WERI-Rb-1 (cell line): ENCODE results near the gene C1QTNF6.

Source experiments
- DNase-seq: peaks from one replicate; pipeline ENCODE4 v3.0.0-alpha.2; 2020
- H3K27ac ChIP-seq: fragments of 250-450 bp; sonication (Bioruptor Pico); 2 replicates; pipeline ENCODE4 v1.5.1; 2020; ENCODE audit warnings: mild to moderate bottlenecking, moderate library complexity
- H3K27me3 ChIP-seq: fragments of 250-450 bp; sonication (Bioruptor Pico); 2 replicates; pipeline ENCODE4 v1.5.1; 2021; ENCODE audit warnings: mild to moderate bottlenecking, low read depth, moderate library complexity; ENCODE audit not compliant: insufficient read depth, severe bottlenecking
- H3K36me3 ChIP-seq: fragments of 250-450 bp; sonication (Bioruptor Pico); 2 replicates; pipeline ENCODE4 v1.5.1; 2020; ENCODE audit warnings: mild to moderate bottlenecking, moderate library complexity
- H3K4me3 ChIP-seq: 2 replicates; pipeline ENCODE4 v1.5.1; 2011; ENCODE audit warnings: low read depth, mild to moderate bottlenecking, control low read depth, low read length
- H3K9me3 ChIP-seq: fragments of 250-450 bp; sonication (Bioruptor Pico); 2 replicates; pipeline ENCODE4 v1.5.1; 2021; ENCODE audit warnings: mild to moderate bottlenecking, moderate library complexity; ENCODE audit not compliant: severe bottlenecking
- TF ChIP-seq, protein P1 (sequence below): IDR thresholded peaks from 2 replicates; pipeline ENCODE4 v1.5.1; 2011; ENCODE audit warnings: low read depth, mild to moderate bottlenecking, control low read depth, inconsistent platforms, low read length

The C1QTNF6 gene

GRCh38 chr22:37199760-37200108, 11.7 kb upstream of the C1QTNF6 start:
- H3K27ac ChIP-seq, result no peak overlapping the region
- TF ChIP-seq, protein P1, sequence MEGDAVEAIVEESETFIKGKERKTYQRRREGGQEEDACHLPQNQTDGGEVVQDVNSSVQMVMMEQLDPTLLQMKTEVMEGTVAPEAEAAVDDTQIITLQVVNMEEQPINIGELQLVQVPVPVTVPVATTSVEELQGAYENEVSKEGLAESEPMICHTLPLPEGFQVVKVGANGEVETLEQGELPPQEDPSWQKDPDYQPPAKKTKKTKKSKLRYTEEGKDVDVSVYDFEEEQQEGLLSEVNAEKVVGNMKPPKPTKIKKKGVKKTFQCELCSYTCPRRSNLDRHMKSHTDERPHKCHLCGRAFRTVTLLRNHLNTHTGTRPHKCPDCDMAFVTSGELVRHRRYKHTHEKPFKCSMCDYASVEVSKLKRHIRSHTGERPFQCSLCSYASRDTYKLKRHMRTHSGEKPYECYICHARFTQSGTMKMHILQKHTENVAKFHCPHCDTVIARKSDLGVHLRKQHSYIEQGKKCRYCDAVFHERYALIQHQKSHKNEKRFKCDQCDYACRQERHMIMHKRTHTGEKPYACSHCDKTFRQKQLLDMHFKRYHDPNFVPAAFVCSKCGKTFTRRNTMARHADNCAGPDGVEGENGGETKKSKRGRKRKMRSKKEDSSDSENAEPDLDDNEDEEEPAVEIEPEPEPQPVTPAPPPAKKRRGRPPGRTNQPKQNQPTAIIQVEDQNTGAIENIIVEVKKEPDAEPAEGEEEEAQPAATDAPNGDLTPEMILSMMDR, result no peak
- H3K4me3 ChIP-seq, result no peak overlapping the region
- no peaks in the 10 kb centered on the region for H3K9me3 ChIP-seq
- no peaks in the 10 kb centered on the region for H3K36me3 ChIP-seq
- DNase-seq, result no peak
- H3K27me3 ChIP-seq, result no peaks in the 10 kb centered on the region

- H3K36me3 ChIP-seq, result no peaks in the 10 kb centered on the region
- H3K27me3 ChIP-seq, result no peaks in the 10 kb centered on the region
- H3K27ac ChIP-seq, result peak overlapping the region; percentile 89
- peak overlapping the region; percentile 90 for H3K4me3 ChIP-seq
- peak; percentile 98 for DNase-seq
- no peaks in the 10 kb centered on the region for H3K9me3 ChIP-seq
- TF ChIP-seq, protein P1, result peak; percentile 92
Measured at GRCh38 chr22:37199103-37199759, 11.2 kb upstream of the C1QTNF6 start.

- no peaks in the 10 kb centered on the region for H3K27me3 ChIP-seq
- TF ChIP-seq, protein P1, result peak; percentile 81
- H3K36me3 ChIP-seq, result no peaks in the 10 kb centered on the region
- no peaks in the 10 kb centered on the region for H3K9me3 ChIP-seq
- DNase-seq, result peak; percentile 81
- H3K27ac ChIP-seq, result peak overlapping the region; percentile 89
- H3K4me3 ChIP-seq, result peak overlapping the region; percentile 90
Measured at GRCh38 chr22:37198258-37199102, 10.4 kb upstream of the C1QTNF6 start.

DNA sequence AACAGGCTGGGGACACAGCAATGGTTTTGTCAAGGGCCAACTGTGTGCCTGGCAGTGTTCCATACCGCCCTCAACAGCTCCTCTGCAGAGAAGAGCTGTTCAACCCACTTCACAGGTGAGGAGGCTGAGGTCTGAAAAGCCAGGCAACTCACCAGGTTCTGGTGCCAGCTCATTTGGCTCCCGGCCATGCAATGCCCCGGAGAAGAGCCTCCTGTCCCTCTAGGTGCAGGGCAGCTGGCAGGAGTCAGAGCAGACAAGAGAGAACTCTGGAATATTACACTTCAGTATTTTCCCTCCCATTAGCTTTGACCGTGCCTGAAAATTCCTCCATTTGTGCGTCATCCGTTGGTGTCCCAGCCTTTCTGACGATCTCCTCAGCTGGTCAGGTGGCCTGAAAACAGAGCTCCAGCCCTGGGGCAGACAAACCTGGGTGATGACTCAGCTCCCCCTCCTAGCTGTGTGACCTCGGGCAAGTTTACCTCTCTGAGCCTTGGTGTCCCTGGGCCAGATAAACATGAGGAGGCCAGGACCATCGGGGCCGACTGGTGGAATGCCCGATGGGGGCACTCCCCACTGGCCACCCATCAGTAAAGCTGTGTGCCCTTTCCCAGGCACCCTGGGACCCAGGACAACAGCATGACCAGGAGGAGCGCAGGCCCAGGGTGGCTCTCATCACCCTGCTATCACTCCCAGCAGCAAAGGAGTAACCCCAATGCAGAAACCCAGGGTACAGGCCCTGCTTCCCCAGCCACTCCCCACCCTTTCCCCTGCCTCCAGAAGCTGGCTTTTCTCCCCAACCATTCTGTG, 9.6 kb upstream of the C1QTNF6 start:
- Histone ChIP-seq H3K27ac (no peak overlapping the region; the same call in 1 of the 2 replicates), H3K36me3 (no peaks in the 10 kb centered on the region), H3K27me3 (no peaks in the 10 kb centered on the region), H3K4me3 (no peak overlapping the region), H3K9me3 (no peaks in the 10 kb centered on the region)
- DNase-seq, result no peak
- TF ChIP-seq, protein P1, result no peak

DNA sequence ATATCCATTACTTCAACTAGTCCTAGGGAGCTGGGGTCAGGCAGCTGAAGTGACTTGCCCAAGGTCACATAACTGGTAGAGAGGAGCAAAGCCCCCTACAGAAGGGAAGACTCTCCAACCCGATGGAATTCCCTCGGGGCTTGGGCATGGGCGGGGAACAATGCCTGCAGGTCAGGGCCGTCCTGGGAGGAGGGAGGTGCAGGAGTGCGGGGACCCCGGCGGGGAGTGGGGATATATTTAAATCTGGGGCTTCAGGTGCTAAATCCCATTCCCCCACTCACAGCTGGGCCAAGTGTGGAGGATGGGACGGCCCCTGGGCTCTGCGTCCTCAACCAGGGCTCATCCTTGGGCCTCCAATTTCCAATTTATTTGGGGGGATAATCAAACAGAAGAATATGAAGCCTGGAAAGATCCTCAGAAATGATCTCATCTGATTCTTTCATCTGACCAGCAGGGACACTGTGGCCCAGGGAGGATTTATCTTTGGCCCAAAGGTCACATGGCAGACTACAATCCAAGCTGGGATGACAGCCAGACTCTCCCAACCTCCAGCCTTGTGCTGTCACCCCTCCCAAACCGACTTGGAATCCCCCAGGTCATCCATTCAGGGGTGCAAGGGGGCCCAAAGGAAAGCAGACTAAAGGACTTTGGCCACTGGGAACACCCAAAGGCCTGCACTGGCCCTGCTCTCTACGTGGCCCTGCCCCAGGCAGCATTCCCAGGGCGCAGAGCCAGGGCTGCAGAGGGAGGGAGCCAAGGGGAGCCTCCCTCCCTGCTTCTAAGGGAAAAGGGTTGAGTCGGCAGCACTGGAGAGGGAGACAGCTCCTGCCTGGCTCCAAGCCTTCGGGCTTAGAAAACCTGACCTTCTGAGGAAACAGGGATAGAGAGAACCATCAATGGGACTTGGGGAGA, 8.7 kb upstream of the C1QTNF6 start:
- H3K9me3 ChIP-seq, result no peaks in the 10 kb centered on the region
- no peaks in the 10 kb centered on the region for H3K36me3 ChIP-seq
- no peak overlapping the region for H3K27ac ChIP-seq
- H3K27me3 ChIP-seq, result no peaks in the 10 kb centered on the region
- TF ChIP-seq, protein P1, result 0 out of 2 replicates have a peak, but pooled peaks have one; percentile 7
- no peak overlapping the region for H3K4me3 ChIP-seq
- DNase-seq, result no peak
